HG02571 (cell line): ENCODE results near the gene RGCC.
A peak's percentile ranks its signal among the peaks of the same experiment; 100 is the strongest.

Experiments used
- ATAC-seq: cut with Tn5 transposase; IDR thresholded peaks from one replicate; pipeline ENCODE4 v1.9.1; 2021; ENCODE audit warnings: mild to moderate bottlenecking, moderate library complexity; ENCODE audit not compliant: unreplicated experiment

The RGCC gene

DNA sequence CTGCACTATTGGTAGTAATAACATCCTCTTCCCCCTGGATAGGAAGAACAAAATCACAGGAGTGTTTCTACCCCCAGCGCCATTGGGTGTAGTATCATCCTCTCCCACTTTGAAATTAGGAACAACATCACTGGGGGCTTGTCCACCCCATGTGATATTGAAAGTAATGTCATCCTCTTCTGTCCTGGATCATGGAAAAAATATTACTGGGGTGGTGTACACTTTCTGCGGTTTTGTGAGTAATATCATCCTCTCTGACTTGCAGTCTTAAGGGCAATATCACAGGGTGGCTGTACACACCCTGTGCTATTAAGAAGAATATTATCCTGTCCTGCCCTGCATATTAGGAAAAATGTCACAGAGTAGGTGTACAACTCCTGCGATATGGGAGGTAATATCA, 4.9 kb upstream of the RGCC start:
- ATAC-seq: no peak

DNA sequence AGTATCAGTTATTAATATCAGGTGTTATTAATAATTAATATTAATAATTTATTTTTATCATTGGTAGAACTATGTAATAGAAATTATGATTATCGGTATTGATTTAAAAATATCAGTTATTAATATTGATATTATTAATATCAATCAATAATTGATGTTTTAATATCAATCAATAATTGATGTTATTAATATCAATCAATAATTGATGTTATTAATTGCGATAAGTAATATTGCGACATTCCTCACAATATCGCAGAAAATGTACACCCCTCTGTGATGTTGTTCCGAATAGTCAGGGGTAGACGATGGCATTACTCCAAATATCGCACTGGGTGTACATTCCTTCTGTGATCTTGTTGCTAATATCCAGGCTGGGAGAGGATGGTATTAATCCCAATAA, 3.7 kb upstream of the RGCC start:
- no peak for ATAC-seq

DNA sequence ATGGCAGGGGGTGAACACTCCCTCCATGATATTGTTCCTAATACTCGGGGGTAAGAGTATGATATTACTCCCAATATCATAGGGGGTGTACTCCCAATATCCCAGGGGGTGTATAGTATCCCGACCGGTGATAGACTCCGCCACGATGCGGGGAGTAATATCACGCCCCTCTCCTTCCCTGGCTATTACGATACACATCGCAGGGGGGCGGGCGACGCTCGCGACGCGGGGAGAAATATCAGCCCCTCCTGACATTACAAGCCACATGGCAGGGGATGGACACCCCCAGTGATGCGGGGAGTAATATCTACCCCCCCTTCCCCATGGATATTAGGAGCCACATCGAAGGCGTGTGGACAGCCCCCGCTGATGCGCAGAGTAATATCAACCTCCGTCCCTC, 3.2 kb upstream of the RGCC start:
- ATAC-seq: no peak

DNA sequence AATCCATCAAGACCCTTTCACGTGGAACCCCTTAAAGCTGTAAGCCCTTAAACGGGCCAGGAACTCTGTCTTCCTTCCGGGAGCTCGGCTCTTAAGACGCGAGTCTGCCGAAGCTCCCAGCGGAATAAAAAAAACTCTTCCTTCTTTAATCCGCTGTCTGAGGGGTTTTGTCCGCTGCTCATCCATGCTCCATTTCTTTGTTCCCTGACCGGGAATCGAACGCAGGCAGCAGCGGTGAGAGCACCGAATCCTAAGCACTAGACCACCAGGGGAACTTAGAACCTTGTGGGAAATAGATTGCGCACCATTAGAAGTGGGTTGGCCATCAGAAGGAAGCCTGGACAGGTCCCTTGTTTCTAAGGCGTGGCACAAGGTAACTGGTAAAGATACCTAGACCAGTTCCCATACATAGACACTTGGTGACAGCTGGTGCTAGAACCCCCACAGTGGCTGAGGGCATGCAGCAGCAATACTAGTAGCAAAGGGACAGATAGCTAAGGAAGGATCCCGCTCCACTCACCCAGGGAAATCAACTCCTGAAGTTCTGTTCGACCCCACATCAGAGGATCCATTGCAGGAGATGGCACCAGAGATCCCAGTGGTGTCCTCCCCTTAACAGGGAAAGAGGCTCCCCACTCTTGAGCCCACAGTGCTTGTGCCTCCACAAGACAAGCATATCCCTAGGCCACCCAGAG, 1.5 kb upstream of the RGCC start:
- ATAC-seq: no peak

DNA sequence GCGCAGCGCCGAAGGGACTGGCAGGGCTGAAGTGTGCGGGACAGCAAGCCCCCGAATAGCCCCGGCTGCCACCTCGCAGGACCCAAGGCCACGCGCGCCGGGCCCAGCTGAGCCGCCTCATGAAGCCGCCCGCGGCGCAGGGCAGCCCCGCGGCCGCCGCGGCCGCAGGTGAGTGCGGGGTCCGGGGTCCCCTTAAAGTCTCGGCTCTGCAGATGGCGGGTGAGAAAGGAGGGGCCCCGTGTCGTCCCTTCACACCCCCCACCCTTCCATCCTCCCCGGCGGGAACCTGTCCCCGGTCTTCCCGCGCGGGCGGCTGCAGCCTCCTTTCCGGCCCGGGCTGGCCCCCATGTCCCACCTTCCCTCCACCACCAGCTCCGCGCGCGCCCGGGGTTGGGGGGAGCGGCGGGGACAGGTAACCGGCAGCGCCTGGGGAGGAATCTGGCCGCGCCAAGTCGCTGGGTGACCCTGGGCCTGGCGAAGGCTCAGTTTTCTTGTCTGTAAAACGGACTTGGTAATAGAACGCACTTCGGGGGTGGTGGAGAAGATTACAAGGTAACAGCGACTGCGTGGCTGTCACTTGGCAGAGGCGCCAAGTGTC, 338 bp downstream of the RGCC start:
- peak; percentile 14 for ATAC-seq

DNA sequence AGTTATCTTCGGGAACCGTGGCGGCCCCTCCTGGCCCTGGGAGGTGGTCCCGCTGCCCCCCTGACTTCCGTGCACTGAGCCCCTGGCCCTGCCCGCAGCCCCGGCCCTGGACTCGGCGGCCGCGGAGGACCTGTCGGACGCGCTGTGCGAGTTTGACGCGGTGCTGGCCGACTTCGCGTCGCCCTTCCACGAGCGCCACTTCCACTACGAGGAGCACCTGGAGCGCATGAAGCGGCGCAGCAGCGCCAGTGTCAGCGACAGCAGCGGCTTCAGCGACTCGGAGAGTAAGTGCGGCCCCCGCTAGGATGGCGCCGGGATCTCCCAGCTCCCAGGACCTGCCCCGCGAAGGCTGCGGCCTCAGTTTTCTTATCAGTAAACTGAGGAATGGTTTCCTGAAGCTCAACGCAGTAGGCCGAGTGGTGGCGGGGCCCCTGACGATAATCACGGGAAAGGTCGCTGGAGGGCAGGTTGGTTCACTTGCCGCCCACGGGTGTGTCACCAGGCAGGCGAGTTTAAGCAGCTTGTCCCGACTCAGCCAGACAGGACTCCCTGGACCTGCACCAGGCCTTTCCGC, 924 bp downstream of the RGCC start:
- ATAC-seq: peak; percentile 16

DNA sequence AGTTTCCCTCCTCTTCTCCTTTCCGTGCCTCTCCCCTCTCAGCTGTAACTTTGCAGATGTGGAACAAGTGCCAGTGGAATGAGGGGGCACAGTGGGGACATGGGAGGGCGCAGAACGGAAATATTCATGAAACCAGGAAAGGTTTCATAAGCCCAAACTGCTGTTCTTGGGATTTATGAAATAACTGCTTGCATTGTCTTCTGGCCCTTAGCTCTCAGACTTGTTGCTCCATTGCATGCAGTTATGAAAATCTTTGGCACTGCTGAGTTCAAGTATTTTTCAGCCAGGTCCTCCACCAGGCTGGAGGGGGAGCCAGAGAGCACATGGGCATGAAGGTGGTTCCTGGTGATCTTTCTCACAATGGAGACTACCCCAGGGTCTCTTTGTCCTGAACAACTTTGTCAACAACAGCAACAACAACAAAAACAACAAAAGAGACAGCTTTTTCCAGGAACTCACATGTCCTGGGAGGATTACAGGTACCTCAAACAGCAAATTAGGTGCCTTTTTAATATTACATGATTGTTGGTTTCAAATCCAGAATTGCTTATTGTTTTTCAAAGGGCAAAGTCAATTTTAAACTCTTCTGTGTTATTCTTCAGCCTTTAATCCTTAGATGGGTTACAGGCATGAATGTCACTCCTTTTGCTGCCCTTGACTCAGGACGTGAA, 1.5 kb downstream of the RGCC start:
- ATAC-seq: no peak

DNA sequence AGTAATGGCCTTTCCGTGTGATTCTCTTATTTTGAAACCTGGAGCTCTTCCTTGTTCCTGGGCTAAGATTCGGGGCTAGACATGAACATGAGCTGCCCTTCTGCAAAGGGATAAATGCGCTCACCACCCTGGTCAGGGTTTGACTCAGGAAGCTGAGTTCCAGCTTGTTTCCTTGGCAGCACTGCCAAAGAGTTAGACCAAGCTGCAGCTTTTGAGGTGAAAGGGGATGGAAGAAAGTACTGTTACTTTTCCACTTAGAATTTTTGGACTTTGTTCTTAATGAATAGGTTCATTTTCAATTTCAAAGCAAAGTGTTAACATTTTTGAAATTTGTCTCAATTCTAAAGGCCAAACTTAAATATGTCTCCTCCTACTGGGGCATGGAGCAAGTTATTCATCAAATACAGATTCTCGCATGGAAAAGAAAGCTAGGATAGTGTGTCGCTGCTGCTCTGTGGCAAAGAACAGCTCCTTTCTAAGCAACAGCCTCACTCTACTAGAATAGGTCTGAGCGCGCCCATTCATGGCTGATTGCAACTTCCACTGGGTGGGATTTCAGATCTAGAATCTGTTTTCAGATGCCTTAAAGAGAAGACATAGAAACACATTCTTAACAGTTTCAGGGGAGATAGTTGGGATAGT, 2.2 kb downstream of the RGCC start:
- ATAC-seq: no peak

DNA sequence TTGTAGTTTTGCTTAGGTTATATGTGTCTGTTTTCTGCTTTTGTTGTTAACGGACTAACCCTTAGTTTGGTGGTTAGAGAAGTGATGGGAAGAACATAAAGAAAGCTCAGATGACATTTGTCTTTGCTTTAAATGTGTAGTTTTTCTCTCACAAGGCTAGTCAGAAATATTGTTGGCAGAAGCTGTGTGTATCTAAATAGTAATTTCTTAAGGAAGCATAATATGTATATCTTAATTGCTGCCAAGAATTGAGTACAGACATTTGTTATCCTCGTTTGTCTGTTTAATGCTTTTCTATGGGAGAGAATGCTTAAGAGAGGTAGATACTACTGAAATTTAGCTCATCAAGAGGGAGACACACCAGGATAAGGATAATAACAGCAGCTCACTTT, 2.7 kb downstream of the RGCC start:
- ATAC-seq: no peak

DNA sequence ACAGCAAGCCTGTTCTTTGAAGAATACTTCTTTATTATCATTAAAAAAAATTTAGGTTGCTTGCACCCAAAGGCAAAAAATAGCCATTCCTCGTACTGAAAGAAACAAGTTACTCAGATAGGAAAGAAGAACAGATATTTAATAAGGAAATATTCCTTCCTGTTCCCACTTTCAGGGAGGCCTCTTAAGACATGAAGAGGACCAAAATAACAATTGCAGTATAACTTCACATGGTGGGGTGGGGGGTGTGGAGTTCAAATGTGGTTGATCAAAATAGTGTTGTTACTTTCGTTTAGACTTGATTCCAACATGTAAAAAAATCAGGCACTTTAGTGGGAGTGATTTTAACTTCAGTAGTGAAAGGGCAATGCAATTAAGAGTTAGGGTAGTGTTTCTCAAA, 3.6 kb downstream of the RGCC start:
- ATAC-seq: no peak

DNA sequence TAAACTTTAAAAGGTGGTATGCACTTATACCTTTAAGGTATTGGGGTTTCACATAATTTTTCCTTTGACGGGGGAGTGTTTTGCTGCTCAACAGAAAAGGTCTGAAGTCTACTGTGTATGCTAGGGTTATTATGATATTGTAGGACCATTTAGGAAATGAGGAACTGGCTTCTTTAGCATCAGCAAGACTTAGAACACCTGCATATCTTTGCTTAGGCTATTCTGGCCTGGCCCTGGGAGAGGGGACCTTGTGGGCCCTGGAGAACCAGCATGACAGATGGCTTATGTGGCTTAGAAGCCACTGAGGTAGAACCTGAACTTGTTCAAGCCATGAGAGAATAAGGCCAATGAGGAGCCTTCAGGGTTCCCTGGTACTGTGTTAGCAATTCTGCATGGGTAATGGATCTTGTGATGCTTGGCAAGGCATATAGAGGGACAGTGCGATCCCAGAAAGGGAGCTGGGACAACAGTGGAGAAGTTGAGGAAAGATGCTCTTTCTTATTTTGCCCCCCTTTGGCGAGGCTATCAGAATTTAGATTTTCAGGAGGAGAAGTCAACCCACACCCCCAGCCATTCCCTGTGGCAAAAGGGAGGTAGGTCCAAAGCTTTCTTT, 4.3 kb downstream of the RGCC start:
- no peak for ATAC-seq

DNA sequence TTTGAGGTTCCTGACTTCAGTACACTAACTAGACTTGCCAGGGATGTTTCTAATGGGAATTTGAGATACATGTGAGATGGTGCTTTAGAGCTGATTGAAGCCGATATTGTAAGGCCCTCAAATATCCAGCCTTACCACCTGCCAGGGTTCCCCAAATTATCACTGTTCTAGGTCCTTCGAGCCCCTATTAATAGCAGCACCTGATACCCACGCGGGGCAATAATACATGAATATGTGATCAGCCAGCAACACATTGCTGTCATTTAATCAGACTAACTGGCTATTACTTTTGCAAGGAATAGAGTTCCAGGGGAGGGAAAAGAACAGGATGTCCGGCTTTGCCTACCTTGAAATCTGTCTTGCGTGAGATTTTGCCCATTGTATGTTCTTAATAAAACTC, 5.1 kb downstream of the RGCC start:
- no peak for ATAC-seq

DNA sequence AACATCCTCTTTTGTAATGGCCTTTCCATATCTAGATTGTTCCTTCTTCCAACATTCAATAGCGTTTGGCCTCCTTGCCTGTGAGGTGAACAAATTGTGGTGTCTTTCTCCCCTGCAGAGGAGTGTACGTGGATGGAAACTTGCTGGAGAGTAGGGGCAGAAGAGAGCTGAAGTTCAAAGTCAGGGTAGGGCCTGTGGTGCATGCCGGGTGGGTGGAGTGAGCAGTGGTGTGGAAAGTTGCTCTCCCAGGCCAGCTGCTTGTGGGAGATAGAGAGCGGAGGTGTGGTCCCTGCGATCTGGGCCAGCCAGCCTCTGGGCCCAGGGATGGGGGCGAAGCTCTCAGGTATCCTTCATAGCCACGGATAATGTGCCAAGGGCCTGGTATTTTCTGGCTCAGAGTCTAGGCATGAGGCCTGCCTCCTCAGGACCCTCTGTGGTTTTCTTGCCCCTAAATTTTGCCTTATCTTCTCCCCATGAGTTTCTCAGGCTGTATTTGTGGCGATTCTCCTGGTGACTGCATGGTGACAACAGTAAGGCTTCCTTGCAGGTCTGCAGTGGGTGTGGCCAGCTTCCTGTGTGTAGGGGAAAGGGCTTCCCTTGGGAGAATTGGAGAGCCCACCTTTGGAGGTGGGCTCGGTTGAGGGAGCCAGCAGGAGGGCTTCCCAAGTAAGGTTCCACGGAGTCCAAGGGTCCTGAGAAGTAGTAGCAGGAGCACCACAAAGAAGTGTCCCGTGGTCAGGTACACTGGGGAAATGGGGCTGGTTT, 6.7 kb downstream of the RGCC start:
- no peak for ATAC-seq

DNA sequence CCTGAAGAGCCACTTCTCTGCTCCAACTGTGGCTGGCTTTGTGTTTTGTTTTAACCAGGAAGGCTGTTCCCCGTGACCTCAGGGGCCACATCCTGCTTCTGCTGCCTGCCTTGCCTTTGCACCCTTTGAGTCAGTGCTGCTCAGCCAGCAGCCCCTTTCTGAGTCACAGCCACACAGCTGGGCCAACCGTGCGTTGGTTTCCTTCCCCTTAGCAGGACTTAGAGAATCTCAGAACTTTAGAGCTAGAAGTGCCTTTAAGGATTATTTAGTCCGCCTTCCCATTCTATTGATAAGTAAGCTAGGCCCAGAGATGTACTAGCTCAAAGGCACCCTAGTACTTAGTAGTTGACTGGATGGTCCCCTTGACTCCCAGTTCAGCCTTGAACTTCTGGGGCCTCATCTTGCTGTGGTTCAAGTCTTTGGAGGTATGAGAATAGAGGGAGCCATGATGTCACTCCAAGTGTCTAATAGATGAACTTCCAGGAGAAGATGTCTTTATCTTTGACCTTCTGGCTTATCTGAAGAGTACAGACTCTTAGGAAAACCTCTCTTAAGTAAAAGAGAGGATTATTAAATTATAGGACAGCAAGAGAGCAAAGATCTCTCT, 8.0 kb downstream of the RGCC start:
- peak; percentile 89 for ATAC-seq

DNA sequence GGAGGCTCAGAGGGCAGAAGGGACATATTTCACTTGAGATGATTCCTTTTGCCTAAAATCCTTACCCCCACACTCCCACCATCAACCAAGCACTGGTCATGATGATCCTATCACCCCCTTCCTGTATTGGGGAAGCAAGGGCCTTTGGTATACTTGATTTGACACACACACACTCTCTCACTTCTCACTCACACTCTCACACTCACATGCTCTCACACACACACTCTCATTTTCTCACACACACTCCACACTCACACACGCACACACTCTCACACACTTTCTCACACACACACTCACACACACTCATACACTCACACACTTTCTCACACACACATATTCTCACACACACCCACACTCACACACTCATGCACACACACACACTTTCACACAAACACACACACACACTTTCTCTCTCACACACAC, 8.6 kb downstream of the RGCC start:
- ATAC-seq: no peak

DNA sequence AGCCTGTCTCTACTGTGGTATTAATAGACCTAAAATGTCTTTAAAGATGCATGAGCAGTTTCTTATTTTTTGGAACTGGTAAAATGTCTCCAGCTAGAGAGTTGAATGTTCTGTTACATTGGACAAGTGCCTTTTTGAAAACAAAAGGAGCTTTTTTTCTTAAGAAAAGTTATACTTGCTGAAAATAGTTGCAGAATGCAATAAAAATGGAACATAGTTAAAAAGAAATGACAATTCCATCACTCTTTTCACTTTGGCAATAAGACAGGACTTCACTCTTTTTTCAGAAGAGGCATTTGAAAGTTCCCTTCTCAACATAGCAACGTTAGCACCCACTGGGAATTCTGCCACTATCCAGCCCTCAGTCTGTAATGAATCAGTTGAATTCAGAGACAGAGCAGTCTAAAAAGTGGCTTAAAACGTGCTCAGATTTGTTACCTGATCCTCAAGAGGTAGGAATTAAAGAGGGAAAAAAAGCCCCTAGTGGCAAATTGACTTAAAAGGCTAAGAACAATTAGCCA, 10.1 kb downstream of the RGCC start:
- ATAC-seq: no peak

DNA sequence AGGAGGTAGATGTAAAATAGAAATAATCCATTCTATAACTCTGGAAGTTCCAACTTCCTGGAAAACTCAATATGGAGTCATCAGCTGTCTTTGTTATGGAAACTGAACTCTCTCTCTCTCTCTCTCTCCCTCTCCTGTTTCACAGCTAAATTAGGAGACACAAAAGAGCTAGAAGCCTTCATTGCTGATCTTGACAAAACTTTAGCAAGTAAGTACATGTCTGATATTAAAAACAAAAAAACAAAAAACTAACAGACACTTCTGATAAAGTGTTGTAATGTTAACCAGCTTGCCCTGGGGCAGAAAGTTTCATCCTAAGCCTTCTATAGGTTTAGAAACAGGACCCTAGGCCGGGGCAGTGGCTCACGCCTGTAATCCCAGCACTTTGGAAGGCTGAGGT, 11.3 kb downstream of the RGCC start:
- ATAC-seq: no peak

DNA sequence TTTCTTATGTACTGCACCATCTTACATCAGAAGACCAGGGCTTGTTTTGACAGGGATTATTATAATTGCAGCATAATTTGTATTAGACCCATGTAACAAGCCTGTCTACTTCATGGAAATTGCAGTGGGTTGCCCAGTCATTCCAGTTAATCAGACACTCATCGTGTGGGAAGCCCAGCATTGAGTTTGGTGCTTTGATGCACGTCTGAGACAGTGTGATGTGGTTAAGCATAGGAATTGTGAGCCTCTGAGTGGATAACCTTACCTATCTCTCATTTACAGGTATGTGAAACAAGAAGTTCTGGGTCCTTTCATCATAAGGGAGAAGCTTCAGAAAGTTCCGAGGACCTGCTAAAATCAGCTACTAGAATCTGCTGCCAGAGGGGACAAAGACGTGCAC, 12.8 kb downstream of the RGCC start:
- no peak for ATAC-seq

DNA sequence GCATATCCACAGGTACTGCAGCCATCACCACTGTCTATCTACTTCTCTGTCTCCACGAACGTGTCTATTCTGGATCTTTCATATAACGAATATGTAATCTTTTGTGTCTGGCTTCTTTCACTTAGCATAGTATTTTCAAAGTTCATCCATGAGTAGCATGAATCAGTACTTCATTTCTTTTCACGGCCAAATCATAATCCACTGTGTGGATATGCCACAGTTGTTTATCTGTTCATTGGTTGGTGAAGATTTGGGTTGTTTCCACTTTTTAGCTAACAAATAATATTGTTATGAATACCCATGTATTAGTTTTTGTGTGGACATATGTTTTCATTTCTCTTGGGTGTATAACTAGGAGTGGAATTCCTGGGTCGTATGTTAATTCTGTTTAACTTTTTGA, 14.4 kb downstream of the RGCC start:
- ATAC-seq: no peak

DNA sequence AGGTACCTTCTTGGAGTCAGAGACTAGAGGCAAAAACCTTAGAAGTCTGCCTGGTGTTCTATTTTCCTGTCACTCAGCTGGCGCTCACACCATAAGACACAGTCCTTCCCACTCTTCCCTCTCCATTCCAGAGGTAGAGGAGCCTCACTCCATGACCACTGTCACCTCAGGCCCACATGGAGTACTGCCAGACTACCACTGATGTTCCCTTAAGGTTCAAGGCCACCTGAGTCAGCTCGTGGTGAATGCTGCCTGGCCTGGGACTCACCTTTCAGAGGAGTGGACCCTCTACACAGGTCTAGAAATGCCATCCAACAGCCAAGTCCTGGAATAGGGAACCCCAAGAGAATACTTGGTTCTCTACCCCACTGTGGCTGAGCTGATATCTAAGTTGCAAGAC, 29.9 kb downstream of the RGCC start:
- ATAC-seq: no peak
